ENCODE data around the gene OSBPL8.

DNA sequence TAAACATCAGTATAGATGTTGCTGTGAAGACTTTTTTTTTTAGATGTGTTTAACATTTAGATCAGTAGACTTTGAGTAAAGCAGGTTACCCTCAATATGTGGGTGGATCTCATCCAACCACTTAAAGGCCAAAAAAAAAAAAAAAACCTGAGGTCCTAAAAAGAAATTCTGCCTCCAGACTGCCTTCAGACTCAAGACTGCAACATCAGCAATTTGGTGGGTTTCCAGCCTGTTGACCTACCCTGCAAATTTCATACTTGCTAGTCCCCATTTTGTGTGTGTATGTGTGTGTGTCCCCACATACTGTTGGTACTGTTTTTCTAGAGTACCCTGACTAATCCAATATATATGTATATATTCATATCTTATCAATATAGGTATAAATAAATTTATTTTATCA, 55.6 kb downstream of the OSBPL8 start:
- TF ChIP-seq, protein P1, sequence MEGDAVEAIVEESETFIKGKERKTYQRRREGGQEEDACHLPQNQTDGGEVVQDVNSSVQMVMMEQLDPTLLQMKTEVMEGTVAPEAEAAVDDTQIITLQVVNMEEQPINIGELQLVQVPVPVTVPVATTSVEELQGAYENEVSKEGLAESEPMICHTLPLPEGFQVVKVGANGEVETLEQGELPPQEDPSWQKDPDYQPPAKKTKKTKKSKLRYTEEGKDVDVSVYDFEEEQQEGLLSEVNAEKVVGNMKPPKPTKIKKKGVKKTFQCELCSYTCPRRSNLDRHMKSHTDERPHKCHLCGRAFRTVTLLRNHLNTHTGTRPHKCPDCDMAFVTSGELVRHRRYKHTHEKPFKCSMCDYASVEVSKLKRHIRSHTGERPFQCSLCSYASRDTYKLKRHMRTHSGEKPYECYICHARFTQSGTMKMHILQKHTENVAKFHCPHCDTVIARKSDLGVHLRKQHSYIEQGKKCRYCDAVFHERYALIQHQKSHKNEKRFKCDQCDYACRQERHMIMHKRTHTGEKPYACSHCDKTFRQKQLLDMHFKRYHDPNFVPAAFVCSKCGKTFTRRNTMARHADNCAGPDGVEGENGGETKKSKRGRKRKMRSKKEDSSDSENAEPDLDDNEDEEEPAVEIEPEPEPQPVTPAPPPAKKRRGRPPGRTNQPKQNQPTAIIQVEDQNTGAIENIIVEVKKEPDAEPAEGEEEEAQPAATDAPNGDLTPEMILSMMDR (IDR thresholded peaks at IDR 0.05) = no peak
- no peak for TF ChIP-seq POLR2A (IDR thresholded peaks at IDR 0.05)

Data from Peyer's patch (tissue), 4 donors.